Mesothelial cell of epicardium (in vitro differentiated cells): ENCODE results near the gene EEF1AKMT3. TPM values are rescaled to one million over a fixed set of nuclear protein-coding genes. Genes with fewer than 3 reads are reported as not detected.
A peak's percentile ranks its signal among the peaks of the same experiment; 100 is the strongest.

Experiments used
- DNase-seq, 2 experiments: peaks; one replicate each; pipeline ENCODE4 v3.0.0; 2021; ENCODE audit warnings: low spot score in 2 of 2; ENCODE audit not compliant: unreplicated experiment in 2 of 2
- H3K27ac Mint-ChIP-seq: 2 replicates; pipeline ENCODE4 v1.8.0; 2021; ENCODE audit warnings: mixed read lengths
- H3K27me3 Mint-ChIP-seq: 2 replicates; pipeline ENCODE4 v1.8.0; 2021; ENCODE audit warnings: low read depth, mixed read lengths
- H3K36me3 Mint-ChIP-seq: 2 replicates; pipeline ENCODE4 v1.8.0; 2021; ENCODE audit warnings: mixed read lengths
- H3K4me1 Mint-ChIP-seq: 2 replicates; pipeline ENCODE4 v1.8.0; 2021; ENCODE audit warnings: mixed read lengths
- H3K4me3 Mint-ChIP-seq: 2 replicates; pipeline ENCODE4 v1.8.0; 2021; ENCODE audit warnings: mild to moderate bottlenecking, moderate library complexity, mixed read lengths
- H3K9me3 Mint-ChIP-seq: 2 replicates; pipeline ENCODE4 v1.8.0; 2021; ENCODE audit warnings: mixed read lengths
- total RNA-seq: library from RNA; stranded (reverse); gene quantifications from 3 replicates; pipeline ENCODE4 v1.2.1, GENCODE V29; 2021
- TF ChIP-seq, protein P1 (sequence below): fragments of 200-600 bp; sonication (generic); IDR thresholded peaks from one replicate; pipeline ENCODE4 v1.5.0; 2021; ENCODE audit warnings: antibody characterized with exemption; ENCODE audit not compliant: unreplicated experiment

The EEF1AKMT3 gene
- total RNA-seq, 1 donor from 2014 or later, result 8.7 TPM

DNA sequence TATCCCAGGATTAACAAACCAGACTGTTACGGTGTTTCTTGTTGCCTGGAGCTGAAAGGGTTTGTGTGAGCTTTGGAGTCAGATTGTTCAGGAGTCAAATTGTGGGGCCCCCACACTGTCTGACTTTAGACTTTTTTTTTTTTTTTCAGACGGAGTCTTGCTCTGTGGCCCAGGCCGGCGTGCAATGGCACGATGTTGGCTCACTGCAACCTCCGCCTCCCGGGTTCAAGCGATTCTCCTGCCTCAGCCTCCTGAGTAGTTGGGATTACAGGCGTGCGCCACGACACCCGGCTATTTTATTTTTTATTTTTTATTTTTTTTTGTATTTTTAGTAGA is 11.0 kb downstream of the EEF1AKMT3 start:
- H3K36me3 Mint-ChIP-seq, result peaks cover 15% of the 10 kb centered on the region
- no peak for DNase-seq
- H3K4me3 Mint-ChIP-seq, result peak overlapping the region; percentile 95
- peaks cover 11% of the 10 kb centered on the region for H3K4me1 Mint-ChIP-seq
- H3K27ac Mint-ChIP-seq, result no peak overlapping the region
- no peaks in the 10 kb centered on the region for H3K9me3 Mint-ChIP-seq
- no peaks in the 10 kb centered on the region for H3K27me3 Mint-ChIP-seq
- TF ChIP-seq, protein P1, sequence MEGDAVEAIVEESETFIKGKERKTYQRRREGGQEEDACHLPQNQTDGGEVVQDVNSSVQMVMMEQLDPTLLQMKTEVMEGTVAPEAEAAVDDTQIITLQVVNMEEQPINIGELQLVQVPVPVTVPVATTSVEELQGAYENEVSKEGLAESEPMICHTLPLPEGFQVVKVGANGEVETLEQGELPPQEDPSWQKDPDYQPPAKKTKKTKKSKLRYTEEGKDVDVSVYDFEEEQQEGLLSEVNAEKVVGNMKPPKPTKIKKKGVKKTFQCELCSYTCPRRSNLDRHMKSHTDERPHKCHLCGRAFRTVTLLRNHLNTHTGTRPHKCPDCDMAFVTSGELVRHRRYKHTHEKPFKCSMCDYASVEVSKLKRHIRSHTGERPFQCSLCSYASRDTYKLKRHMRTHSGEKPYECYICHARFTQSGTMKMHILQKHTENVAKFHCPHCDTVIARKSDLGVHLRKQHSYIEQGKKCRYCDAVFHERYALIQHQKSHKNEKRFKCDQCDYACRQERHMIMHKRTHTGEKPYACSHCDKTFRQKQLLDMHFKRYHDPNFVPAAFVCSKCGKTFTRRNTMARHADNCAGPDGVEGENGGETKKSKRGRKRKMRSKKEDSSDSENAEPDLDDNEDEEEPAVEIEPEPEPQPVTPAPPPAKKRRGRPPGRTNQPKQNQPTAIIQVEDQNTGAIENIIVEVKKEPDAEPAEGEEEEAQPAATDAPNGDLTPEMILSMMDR, result no peak

DNA sequence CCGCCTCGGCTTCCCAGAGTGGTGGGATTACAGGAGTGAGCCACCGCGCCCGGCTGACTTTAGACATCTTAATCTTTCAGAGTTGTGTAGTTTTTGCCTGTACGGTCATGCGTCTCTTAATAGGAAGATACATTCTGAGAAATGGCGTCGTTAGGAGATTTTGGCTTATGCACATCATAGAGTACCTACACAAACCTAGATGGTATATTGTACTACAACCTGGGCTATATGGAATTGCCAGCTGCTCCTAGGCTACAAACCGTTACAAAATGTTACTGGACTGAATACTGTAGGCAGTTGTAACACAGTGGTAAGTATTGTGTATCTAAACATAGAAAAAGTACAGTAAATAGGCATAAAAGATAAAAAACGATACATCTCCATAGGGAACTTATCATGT is 11.4 kb downstream of the EEF1AKMT3 start:
- Mint-ChIP-seq H3K9me3 (no peaks in the 10 kb centered on the region), H3K27ac (no peak overlapping the region), H3K4me1 (peaks cover 11% of the 10 kb centered on the region), H3K27me3 (no peaks in the 10 kb centered on the region), H3K36me3 (peaks cover 18% of the 10 kb centered on the region), H3K4me3 (peak overlapping the region; percentile 65)
- TF ChIP-seq, protein P1, result no peak
- no peak for DNase-seq

DNA sequence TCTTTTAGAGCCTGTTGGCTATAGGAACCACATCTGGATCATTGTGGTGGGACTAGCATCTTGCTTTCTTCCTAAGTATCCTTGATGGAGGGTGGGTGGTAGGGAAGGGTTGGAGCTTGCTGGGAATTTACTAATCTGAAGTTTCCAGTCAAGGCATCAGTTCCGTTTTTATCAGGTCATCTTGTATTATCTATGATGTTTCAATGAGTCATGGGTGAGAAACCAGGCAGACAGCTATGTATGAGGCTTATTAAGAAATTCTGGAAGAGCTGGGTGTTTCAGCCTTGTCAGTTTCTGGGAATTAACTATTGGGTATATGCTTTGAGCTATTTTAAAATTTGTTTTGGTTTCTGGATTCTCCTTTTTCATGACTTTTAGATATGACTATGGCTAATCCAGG is 21.5 kb downstream of the EEF1AKMT3 start:
- Mint-ChIP-seq H3K9me3 (no peaks in the 10 kb centered on the region), H3K4me3 (no peak overlapping the region), H3K36me3 (peaks cover 29% of the 10 kb centered on the region), H3K4me1 (no peaks in the 10 kb centered on the region), H3K27ac (no peak overlapping the region), H3K27me3 (no peaks in the 10 kb centered on the region)
- no peak for DNase-seq
- TF ChIP-seq, protein P1, result no peak

DNA sequence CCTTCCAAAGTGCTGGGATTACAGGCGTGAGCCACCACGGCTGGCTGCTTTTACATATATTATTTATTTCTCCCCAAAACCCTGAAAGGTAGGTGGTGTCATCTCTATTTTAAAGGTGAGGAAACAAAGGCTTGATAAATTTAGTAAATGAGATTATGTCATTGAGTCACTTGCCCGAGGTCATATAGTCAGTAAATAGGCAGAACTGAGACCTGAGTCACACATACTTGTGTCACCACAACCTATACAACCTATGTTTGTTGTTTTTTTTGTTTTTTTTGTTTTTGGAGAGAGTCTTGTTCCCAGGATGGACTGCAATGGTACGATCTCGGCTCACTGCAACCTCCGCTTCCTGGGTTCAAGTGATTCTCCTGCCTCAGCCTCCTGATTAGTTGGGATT is 22.9 kb downstream of the EEF1AKMT3 start:
- Mint-ChIP-seq H3K9me3 (no peaks in the 10 kb centered on the region), H3K27ac (no peak overlapping the region), H3K27me3 (no peaks in the 10 kb centered on the region), H3K36me3 (peaks cover 30% of the 10 kb centered on the region), H3K4me1 (no peaks in the 10 kb centered on the region), H3K4me3 (no peak overlapping the region)
- TF ChIP-seq, protein P1, result no peak
- no peak for DNase-seq

DNA sequence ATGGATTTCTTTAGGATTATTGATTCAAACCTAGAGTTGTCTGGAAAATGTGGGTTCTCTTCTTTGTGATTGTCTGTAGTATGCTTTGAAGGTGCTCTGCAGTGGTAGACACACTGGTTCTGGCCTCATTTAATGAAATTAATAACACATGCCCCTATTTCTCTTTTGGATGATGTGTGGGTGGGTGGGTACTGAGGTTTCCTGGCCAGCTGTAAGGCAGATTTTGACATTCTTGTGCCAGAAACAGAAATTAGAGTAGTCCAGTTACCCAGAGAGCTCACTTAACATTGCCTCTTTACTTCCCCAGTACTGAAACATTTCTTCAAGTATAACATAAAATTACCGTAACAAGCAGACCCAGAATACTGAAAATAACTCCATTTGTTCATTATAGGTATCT is 24.6 kb downstream of the EEF1AKMT3 start:
- DNase-seq, result no peak
- TF ChIP-seq, protein P1, result no peak
- no peak overlapping the region for H3K27ac Mint-ChIP-seq
- peaks cover 26% of the 10 kb centered on the region for H3K36me3 Mint-ChIP-seq
- no peak overlapping the region for H3K4me3 Mint-ChIP-seq
- H3K9me3 Mint-ChIP-seq, result no peaks in the 10 kb centered on the region
- H3K4me1 Mint-ChIP-seq, result no peaks in the 10 kb centered on the region
- H3K27me3 Mint-ChIP-seq, result no peaks in the 10 kb centered on the region

DNA sequence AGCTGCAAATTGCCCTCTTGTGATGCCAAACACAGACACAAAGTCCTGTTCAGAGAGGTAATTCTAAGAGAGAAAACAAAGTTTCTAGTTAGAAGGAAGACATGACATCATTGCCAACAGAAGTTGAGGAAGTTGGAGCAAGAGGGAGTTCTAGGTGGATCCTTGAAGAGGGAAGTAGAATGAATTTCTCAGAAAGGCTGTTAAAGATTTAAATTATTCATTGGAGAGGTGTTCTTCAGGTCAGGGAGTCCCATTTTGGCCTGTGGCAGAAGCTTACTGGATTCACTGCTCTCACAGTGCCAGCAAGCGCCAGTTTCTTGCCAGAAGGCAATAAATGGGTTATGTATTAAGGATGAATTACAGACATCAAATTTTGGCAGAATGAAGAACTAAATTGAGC is 25.5 kb downstream of the EEF1AKMT3 start:
- H3K27ac Mint-ChIP-seq, result no peak overlapping the region
- no peaks in the 10 kb centered on the region for H3K27me3 Mint-ChIP-seq
- DNase-seq, result no peak
- peaks cover 24% of the 10 kb centered on the region for H3K36me3 Mint-ChIP-seq
- no peaks in the 10 kb centered on the region for H3K9me3 Mint-ChIP-seq
- H3K4me3 Mint-ChIP-seq, result no peak overlapping the region
- H3K4me1 Mint-ChIP-seq, result no peaks in the 10 kb centered on the region
- TF ChIP-seq, protein P1, result no peak
